Natural killer cell (primary cell): Measurements from ENCODE around the gene PIGK. TPM values are rescaled to one million over a fixed set of nuclear protein-coding genes. Genes with fewer than 3 reads are reported as not detected.
A peak's percentile ranks its signal among the peaks of the same experiment; 100 is the strongest.

ENCODE experiments used
- ATAC-seq, 3 donors: fragments of 150-1000 bp in 2 of 3; fragments of 200-7000 bp in 1 of 3; cut with Tn5 transposase; 1 replicate in 1 of 3; 2 replicates in 2 of 3; pipeline ENCODE4 v1.10.0; 2021; ENCODE audit warnings: mild to moderate bottlenecking in 2 of 3, moderate library complexity in 2 of 3
- DNase-seq, 2 donors: peaks; one replicate each; pipeline versions ENCODE4 v3.0.0 to v3.0.0-alpha.2; 2013 to 2021; ENCODE audit warnings: mixed read lengths in 1 of 2
- H3K27ac ChIP-seq: one replicate; pipeline ENCODE4 v1.5.1; 2013; ENCODE audit warnings: mild to moderate bottlenecking, low read length
- H3K27me3 ChIP-seq: one replicate; pipeline ENCODE4 v1.6.1; 2013; ENCODE audit warnings: low read length; ENCODE audit not compliant: control insufficient read depth, insufficient read depth
- H3K36me3 ChIP-seq: one replicate; pipeline ENCODE4 v1.6.1; 2013; ENCODE audit warnings: low read length; ENCODE audit not compliant: control insufficient read depth, insufficient read depth
- H3K4me1 ChIP-seq: one replicate; pipeline ENCODE4 v1.6.1; 2013; ENCODE audit warnings: low read length; ENCODE audit not compliant: control insufficient read depth, insufficient read depth
- H3K4me3 ChIP-seq: one replicate; pipeline ENCODE4 v1.5.1; 2013; ENCODE audit warnings: low read length
- H3K9me3 ChIP-seq: one replicate; pipeline ENCODE4 v1.6.1; 2013; ENCODE audit warnings: low read length; ENCODE audit not compliant: control insufficient read depth, insufficient read depth
- H3K27ac Mint-ChIP-seq, 2 donors: one replicate each; pipeline ENCODE4 v1.8.0; 2022; ENCODE audit warnings: mild to moderate bottlenecking in 2 of 2, mixed read lengths in 2 of 2, moderate library complexity in 1 of 2
- H3K27me3 Mint-ChIP-seq, 2 donors: one replicate each; pipeline ENCODE4 v1.8.0; 2022; ENCODE audit warnings: low read depth in 2 of 2, mixed read lengths in 2 of 2
- H3K36me3 Mint-ChIP-seq: one replicate; pipeline ENCODE4 v1.8.0; 2022; ENCODE audit warnings: mixed read lengths
- H3K4me1 Mint-ChIP-seq, 2 donors: one replicate each; pipeline ENCODE4 v1.8.0; 2022; ENCODE audit warnings: mixed read lengths in 2 of 2
- H3K4me3 Mint-ChIP-seq: one replicate; pipeline ENCODE4 v1.8.0; 2022; ENCODE audit warnings: mild to moderate bottlenecking, moderate library complexity, mixed read lengths
- H3K9me3 Mint-ChIP-seq, 2 donors: one replicate each; pipeline ENCODE4 v1.8.0; 2022; ENCODE audit warnings: mixed read lengths in 2 of 2
- WGBS: methylation state at CpG from one replicate; pipeline ENCODE4 v1.1.7; 2013; ENCODE audit warnings: missing lambda C conversion rate; ENCODE audit not compliant: insufficient coverage; 5-methylcytosine and 5-hydroxymethylcytosine counted together
- intact Hi-C: fragments of 100-400 bp; cut with micrococcal nuclease; formaldehyde crosslinking; loops from one replicate; pipeline ENCODE4 v1.14.2; 2022
- total RNA-seq, 4 donors: library from RNA; stranded (reverse); fragments of 120-200 nt in 1 of 4; gene quantifications; one replicate each; pipeline versions ENCODE4 v1.2.3 to v1.2.4, GENCODE V29; 2013 to 2022
- TF ChIP-seq, protein P1 (sequence below): fragments of 200-600 bp; IDR thresholded peaks from one replicate; pipeline ENCODE4 v1.8.0; 2022; ENCODE audit warnings: antibody characterized with exemption

PIGK gene
- total RNA-seq, 3 donors from 2014 or later (not counting 1 experiment from before 2014, with no cell fraction given) = 25.4 to 29.9 (median 27.8) TPM

GRCh38 chr1:77143529-77144121 lies 75.6 kb downstream of the PIGK start:
- no peaks in the 10 kb centered on the region for H3K9me3 ChIP-seq
- H3K4me3 Mint-ChIP-seq = no peak overlapping the region
- H3K9me3 Mint-ChIP-seq = no peaks in the 10 kb centered on the region
- no peak overlapping the region for H3K27ac Mint-ChIP-seq
- no peaks in the 10 kb centered on the region for H3K36me3 ChIP-seq
- DNase-seq (peak in 1 of 2 donors; percentile 44), ATAC-seq (no peak)
- TF ChIP-seq, protein P1, sequence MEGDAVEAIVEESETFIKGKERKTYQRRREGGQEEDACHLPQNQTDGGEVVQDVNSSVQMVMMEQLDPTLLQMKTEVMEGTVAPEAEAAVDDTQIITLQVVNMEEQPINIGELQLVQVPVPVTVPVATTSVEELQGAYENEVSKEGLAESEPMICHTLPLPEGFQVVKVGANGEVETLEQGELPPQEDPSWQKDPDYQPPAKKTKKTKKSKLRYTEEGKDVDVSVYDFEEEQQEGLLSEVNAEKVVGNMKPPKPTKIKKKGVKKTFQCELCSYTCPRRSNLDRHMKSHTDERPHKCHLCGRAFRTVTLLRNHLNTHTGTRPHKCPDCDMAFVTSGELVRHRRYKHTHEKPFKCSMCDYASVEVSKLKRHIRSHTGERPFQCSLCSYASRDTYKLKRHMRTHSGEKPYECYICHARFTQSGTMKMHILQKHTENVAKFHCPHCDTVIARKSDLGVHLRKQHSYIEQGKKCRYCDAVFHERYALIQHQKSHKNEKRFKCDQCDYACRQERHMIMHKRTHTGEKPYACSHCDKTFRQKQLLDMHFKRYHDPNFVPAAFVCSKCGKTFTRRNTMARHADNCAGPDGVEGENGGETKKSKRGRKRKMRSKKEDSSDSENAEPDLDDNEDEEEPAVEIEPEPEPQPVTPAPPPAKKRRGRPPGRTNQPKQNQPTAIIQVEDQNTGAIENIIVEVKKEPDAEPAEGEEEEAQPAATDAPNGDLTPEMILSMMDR = no peak
- no peaks in the 10 kb centered on the region for H3K27me3 Mint-ChIP-seq
- no peaks in the 10 kb centered on the region for H3K4me1 ChIP-seq
- no peaks in the 10 kb centered on the region for H3K36me3 Mint-ChIP-seq
- H3K4me1 Mint-ChIP-seq = peaks cover 0 to 5% of the 10 kb centered on the region in 2 donors
- intact Hi-C loops = loop anchor here (5.0 kb wide), 1 partner anchor 241 kb away; no protein-coding TSS in a partner anchor
- H3K27me3 ChIP-seq = no peaks in the 10 kb centered on the region
- H3K27ac ChIP-seq = no peak overlapping the region
- WGBS = no CpG with 5 or more reads among the region's 2 CpGs
- no peak overlapping the region for H3K4me3 ChIP-seq

GRCh38 chr1:77139389-77139788 lies 79.8 kb downstream of the PIGK start:
- 100% methylated on average over 1 of the region's 1 CpG for WGBS
- H3K4me1 ChIP-seq = no peaks in the 10 kb centered on the region
- intact Hi-C loops = no loop called here
- Mint-ChIP-seq H3K9me3 (no peaks in the 10 kb centered on the region), H3K27ac (no peak overlapping the region), H3K4me1 (peaks cover 0 to 5% of the 10 kb centered on the region in 2 donors), H3K27me3 (no peaks in the 10 kb centered on the region), H3K36me3 (no peaks in the 10 kb centered on the region), H3K4me3 (no peak overlapping the region)
- ATAC-seq = no peak
- DNase-seq = no peak
- TF ChIP-seq, protein P1 = no peak
- H3K27me3 ChIP-seq = no peaks in the 10 kb centered on the region
- no peaks in the 10 kb centered on the region for H3K9me3 ChIP-seq
- H3K36me3 ChIP-seq = no peaks in the 10 kb centered on the region
- no peak overlapping the region for H3K27ac ChIP-seq
- no peak overlapping the region for H3K4me3 ChIP-seq

DNA sequence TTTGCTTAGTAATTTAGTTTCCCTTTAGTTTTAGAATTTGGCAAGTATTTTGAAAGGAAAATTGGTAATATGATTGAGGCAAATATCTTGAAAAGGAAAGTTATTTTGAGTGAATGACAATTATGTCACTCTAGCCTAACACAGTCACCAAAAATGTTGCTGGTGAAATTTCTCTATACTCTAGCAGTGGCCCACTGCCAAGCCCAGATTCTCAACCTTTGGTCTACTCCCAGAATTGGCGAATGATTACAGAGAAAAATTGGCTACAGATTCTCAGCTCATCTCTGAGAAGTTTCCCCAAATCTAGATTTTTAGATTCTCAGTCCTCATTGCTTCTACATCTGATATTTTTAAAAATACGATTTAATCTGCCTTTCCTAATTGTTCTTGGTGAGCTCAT lies 84.9 kb downstream of the PIGK start:
- Histone ChIP-seq H3K36me3 (no peaks in the 10 kb centered on the region), H3K4me3 (no peak overlapping the region), H3K27ac (no peak overlapping the region), H3K4me1 (no peaks in the 10 kb centered on the region), H3K9me3 (no peaks in the 10 kb centered on the region), H3K27me3 (no peaks in the 10 kb centered on the region)
- TF ChIP-seq, protein P1 = no peak
- DNase-seq (no peak), ATAC-seq (no peak)
- no peaks in the 10 kb centered on the region for H3K4me1 Mint-ChIP-seq
- H3K4me3 Mint-ChIP-seq = no peak overlapping the region
- H3K27me3 Mint-ChIP-seq = no peaks in the 10 kb centered on the region
- whole genome bisulfite sequencing = 100% methylated on average over 2 of the region's 2 CpGs
- intact Hi-C loops = no loop called here
- H3K36me3 Mint-ChIP-seq = no peaks in the 10 kb centered on the region
- no peak overlapping the region for H3K27ac Mint-ChIP-seq
- H3K9me3 Mint-ChIP-seq = no peaks in the 10 kb centered on the region
